Transverse colon (tissue), 4 donors: Measurements from ENCODE around the gene ISCA1. TPM values are rescaled to one million over a fixed set of nuclear protein-coding genes. Genes with fewer than 3 reads are reported as not detected.

Source experiments
- DNase-seq: peaks from one replicate; pipeline ENCODE4 v3.0.0-alpha.2; 2019
- H3K27ac ChIP-seq, 4 donors: fragments of 200-600 bp; sonication (generic); 2 replicates each; pipeline ENCODE4 v1.5.1; 2016 to 2018; ENCODE audit warnings: inconsistent platforms in 4 of 4
- H3K27me3 ChIP-seq: fragments of 200-600 bp; sonication (generic); 2 replicates; pipeline ENCODE4 v1.5.1; 2017; ENCODE audit warnings: inconsistent platforms
- H3K36me3 ChIP-seq, 4 donors: fragments of 200-600 bp; sonication (generic); 2 replicates each; pipeline ENCODE4 v1.5.1; 2017 to 2019; ENCODE audit warnings: inconsistent platforms in 4 of 4
- H3K4me1 ChIP-seq, 4 donors: fragments of 200-600 bp; sonication (generic); 2 replicates each; pipeline ENCODE4 v1.5.1; 2017 to 2020; ENCODE audit warnings: inconsistent platforms in 4 of 4
- H3K4me3 ChIP-seq, 4 donors: fragments of 200-600 bp; sonication (generic); 1 replicate in 1 of 4; 2 replicates in 3 of 4; pipeline versions ENCODE4 v1.5.1 to v1.6.1; 2017 to 2019; ENCODE audit warnings: inconsistent platforms in 4 of 4
- H3K9me3 ChIP-seq, 2 donors: fragments of 200-600 bp; sonication (generic); 2 replicates each; pipeline ENCODE4 v1.5.1; 2017 to 2019; ENCODE audit warnings: inconsistent platforms in 2 of 2
- CTCF ChIP-seq, 5 experiments: fragments of 200-600 bp in 3 of 5; fragments of 450-650 bp in 2 of 5; sonication (generic) in 3 of 5; IDR thresholded peaks; 1 replicate in 2 of 5; 2 replicates in 3 of 5; pipeline ENCODE4 v1.5.1; 2016 to 2017; ENCODE audit warnings: antibody characterized with exemption in 5 of 5, inconsistent platforms in 3 of 5, mild to moderate bottlenecking in 2 of 5, moderate library complexity in 1 of 5
- EP300 ChIP-seq: sonication (generic); formaldehyde crosslinking; IDR thresholded peaks from one replicate; pipeline ENCODE4 v1.6.1; 2017; ENCODE audit warnings: antibody characterized with exemption, low read depth
- POLR2A ChIP-seq: fragments of 450-650 bp; IDR thresholded peaks from one replicate; pipeline ENCODE4 v1.6.1; 2016; ENCODE audit warnings: antibody characterized with exemption, mild to moderate bottlenecking, moderate library complexity
- POLR2AphosphoS5 ChIP-seq, 3 donors: sonication (generic); formaldehyde crosslinking; IDR thresholded peaks; one replicate each; pipeline ENCODE4 v1.6.1; 2016; ENCODE audit warnings: antibody characterized with exemption in 3 of 3
- WGBS, 2 donors: methylation state at CpG; one replicate each; pipeline ENCODE4 v1.1.5; 2018; ENCODE audit warnings: low coverage in 1 of 2; 5-methylcytosine and 5-hydroxymethylcytosine counted together
- in situ Hi-C, 4 donors: fragments of 200-750 bp; cut with MboI; loops; one replicate each; pipeline versions ENCODE4 v1.15.0 to v1.15.1; 2017; ENCODE audit warnings: low sequenced_read_pairs in 3 of 4, low pct_ligation_motif_present in 1 of 4, low pct_unique_long_range_greater_than_20kb in 1 of 4
- intact Hi-C: fragments of 100-400 bp; cut with DNase I; formaldehyde crosslinking; loops from one replicate; pipeline ENCODE4 v1.15.1; 2023; ENCODE audit warnings: low total_unique reads
- total RNA-seq, 4 donors: library from RNA; depleted of rRNA; stranded (reverse); fragments of >200 nt; gene quantifications; one replicate each; pipeline ENCODE4 v1.1.0, GENCODE V29; 2016

The ISCA1 gene
- total RNA-seq, 4 donors from 2014 or later: 2.2 to 38.4 (median 29.4) TPM

DNA sequence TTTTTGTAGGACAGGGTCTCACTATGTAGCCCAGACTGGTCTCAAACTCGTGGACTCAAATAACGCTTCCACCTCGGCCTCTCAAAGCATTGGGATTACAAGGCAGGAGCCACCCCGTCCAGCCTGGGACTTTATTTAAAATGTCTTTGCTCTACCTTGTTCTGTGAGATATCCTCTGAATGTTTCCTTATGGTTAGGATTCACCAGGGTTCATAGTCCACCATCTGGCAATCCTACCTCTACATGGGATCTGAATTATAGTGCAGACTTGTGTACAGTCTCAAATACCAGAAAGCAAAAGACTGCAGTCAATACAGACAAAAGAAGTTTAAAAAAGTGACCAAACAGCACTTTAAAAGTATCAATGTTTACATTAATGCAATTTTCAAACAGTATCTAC lies 10.1 kb downstream of the ISCA1 start:
- 73 to 95% methylated on average over 3 to 4 of the region's 4 CpGs for WGBS, 2 donors
- H3K4me3 ChIP-seq: no peak overlapping the region

GRCh38 chr9:86263876-86264275 lies 18.5 kb downstream of the ISCA1 start:
- 89% methylated on average over 6 of the region's 6 CpGs; no CpG with 5 or more reads in 1 of the 2 donors for WGBS, 2 donors
- Histone ChIP-seq H3K27ac (no peak overlapping the region), H3K36me3 (peaks cover 0 to 23% (median 5%) of the 10 kb centered on the region in 4 donors), H3K27me3 (no peaks in the 10 kb centered on the region), H3K9me3 (no peaks in the 10 kb centered on the region), H3K4me1 (no peaks in the 10 kb centered on the region), H3K4me3 (no peak overlapping the region)
- in situ Hi-C loops: no loop called here
- TF ChIP-seq EP300: no peak
- no peak for TF ChIP-seq POLR2AphosphoS5 (IDR thresholded peaks at IDR 0.05)
- no peak for TF ChIP-seq POLR2A
- TF ChIP-seq CTCF (IDR thresholded peaks at IDR 0.05): no peak
- intact Hi-C loops: no loop called here
- no peak for DNase-seq

More for the DNA sequence above, 10.1 kb downstream of the ISCA1 start:
- H3K9me3 ChIP-seq: no peaks in the 10 kb centered on the region
- no peak overlapping the region for H3K27ac ChIP-seq
- peaks cover 0 to 22% (median 10%) of the 10 kb centered on the region in 4 donors for H3K36me3 ChIP-seq
- peaks cover 0 to 28% (median 3%) of the 10 kb centered on the region in 4 donors for H3K4me1 ChIP-seq
- in situ Hi-C loops (no loop called here), intact Hi-C loops (no loop called here)
- TF ChIP-seq POLR2AphosphoS5 (IDR thresholded peaks at IDR 0.05): no peak
- TF ChIP-seq POLR2A: no peak
- DNase-seq: no peak
- no peaks in the 10 kb centered on the region for H3K27me3 ChIP-seq

DNA sequence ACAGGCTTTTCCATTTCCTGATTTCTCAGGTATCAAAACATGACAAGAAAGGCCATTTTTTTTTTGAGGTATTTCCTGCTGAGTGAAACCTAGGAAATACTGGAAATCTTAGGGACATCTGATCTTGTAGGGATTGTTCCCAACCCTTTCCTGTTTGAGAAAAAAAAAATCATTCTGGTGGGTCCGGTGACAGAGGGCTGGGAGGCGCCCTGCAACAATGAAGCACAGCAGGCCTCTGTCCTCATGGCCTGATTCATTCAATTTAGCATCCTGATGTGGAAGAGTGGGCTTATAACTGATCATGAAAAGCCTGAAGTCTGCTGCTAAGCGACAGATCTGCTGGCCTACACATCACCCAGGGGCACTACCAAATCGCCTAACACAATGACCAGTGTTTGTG lies 19.8 kb downstream of the ISCA1 start:
- Histone ChIP-seq H3K9me3 (no peaks in the 10 kb centered on the region), H3K27me3 (no peaks in the 10 kb centered on the region), H3K27ac (no peak overlapping the region), H3K4me1 (no peaks in the 10 kb centered on the region), H3K4me3 (no peak overlapping the region), H3K36me3 (peaks cover 0 to 23% (median 5%) of the 10 kb centered on the region in 4 donors)
- in situ Hi-C loops: no loop called here
- TF ChIP-seq EP300 (no peak), CTCF (IDR thresholded peaks at IDR 0.05) (no peak), POLR2A (no peak), POLR2AphosphoS5 (IDR thresholded peaks at IDR 0.05) (no peak)
- intact Hi-C loops: no loop called here
- WGBS, 2 donors: 95 to 100% methylated on average over 1 to 4 of the region's 4 CpGs
- no peak for DNase-seq

DNA sequence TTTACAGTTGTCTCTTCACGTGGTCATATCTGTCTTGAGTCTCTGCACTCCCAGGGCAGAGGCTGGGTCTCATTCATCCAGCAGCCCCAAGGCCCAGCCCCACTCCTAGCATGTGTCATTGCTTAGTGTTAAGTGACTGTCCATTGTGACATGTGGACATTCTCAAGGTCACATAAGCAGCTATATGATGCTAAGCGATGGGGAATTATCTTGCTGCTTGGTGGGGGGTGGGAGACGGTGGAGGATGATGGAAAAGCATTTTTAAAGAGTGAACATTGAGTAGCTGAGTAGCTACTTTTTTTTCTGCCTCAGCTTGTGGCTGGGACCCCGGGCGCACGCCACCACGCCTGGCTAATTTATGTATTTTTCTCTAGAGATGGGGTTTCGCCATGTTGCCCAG lies 22.8 kb downstream of the ISCA1 start, which contains the start of gene C9orf153:
Gene C9orf153, minus strand, starts transcription at position 101 of the 400 bp plus-strand sequence. CDS start 30,054 bp downstream, outside the sequence.
- Histone ChIP-seq H3K27me3 (no peaks in the 10 kb centered on the region), H3K9me3 (no peaks in the 10 kb centered on the region), H3K4me1 (no peaks in the 10 kb centered on the region), H3K4me3 (no peak within 1 kb of the TSS), H3K27ac (no peak within 1 kb of the TSS), H3K36me3 (peaks cover 0 to 14% (median 5%) of the 10 kb centered on the region in 4 donors)
- in situ Hi-C loops: no loop called here
- no peak for DNase-seq
- 94 to 100% methylated on average over 6 to 8 of the region's 8 CpGs for WGBS, 2 donors
- intact Hi-C loops: no loop called here
- TF ChIP-seq CTCF (IDR thresholded peaks at IDR 0.05) (no peak), POLR2A (no peak), EP300 (no peak), POLR2AphosphoS5 (IDR thresholded peaks at IDR 0.05) (no peak)

DNA sequence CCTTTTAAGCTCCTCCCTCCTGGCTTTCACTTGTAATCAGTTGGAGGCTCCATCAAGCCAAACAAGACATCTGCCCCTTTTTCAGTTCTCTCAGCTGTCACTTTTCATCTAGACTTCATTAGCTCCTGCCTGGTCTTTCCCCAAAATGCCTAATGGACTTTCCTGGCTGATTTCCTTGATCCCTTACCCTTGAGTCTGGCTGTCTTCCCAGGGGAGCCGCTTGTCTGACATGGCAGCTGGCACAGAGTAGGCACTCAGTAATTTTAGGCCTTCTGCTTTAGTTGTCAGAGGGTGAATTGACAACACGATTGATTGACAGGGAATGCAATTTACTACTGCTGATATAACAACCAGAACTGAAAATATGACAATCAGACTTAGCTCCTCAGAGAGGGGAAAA lies 24.9 kb downstream of the ISCA1 start:
- no peaks in the 10 kb centered on the region for H3K27me3 ChIP-seq
- H3K36me3 ChIP-seq: no peaks in the 10 kb centered on the region
- 94% methylated on average over 2 of the region's 2 CpGs; no CpG with 5 or more reads in 1 of the 2 donors for WGBS, 2 donors
- intact Hi-C loops: no loop called here
- no peak for DNase-seq
- H3K4me3 ChIP-seq: no peak overlapping the region
- no peak for TF ChIP-seq CTCF (IDR thresholded peaks at IDR 0.05)
- TF ChIP-seq EP300: no peak
- no peak for TF ChIP-seq POLR2A
- no peak for TF ChIP-seq POLR2AphosphoS5 (IDR thresholded peaks at IDR 0.05)
- H3K27ac ChIP-seq: no peak overlapping the region
- in situ Hi-C loops: no loop called here
- peaks cover 3 to 6% of the 10 kb centered on the region in 2 donors for H3K9me3 ChIP-seq
- no peaks in the 10 kb centered on the region for H3K4me1 ChIP-seq
